ENCODE measurements around the gene KLHL22.
"Not testable (repeated sequence)": the region's sequence is repeated elsewhere in the genome, so short reads cannot be mapped to it uniquely, and the experiment has no call there.

Gene KLHL22

GRCh38 chr22:20510811-20511577 is 15.4 kb upstream of the KLHL22 start:
- Histone ChIP-seq H3K27me3 (no peaks in the 10 kb centered on the region), H4K20me1 (peaks cover 66 to 82% (median 72%) of the 10 kb centered on the region in 11 experiments), H3K27ac (no peak overlapping the region; a peak in 1 of 22 replicates), H3K4me3 (no peak overlapping the region), H3K36me3 (peaks cover 31 to 58% (median 53%) of the 10 kb centered on the region in 11 experiments), H3K9ac (peak overlapping the region in 2 of 11 experiments; percentile 19 to 95; a peak in 2 of 22 replicates), H3K9me3 (replicated peaks in 1 of 11) (no peaks in the 10 kb centered on the region), H3K4me2 (peak overlapping the region; percentile 98 to 100 (median 99)), H3K4me1 (peaks cover 32 to 67% (median 46%) of the 10 kb centered on the region in 10 experiments)
- TF ChIP-seq Cebpa-rat (IDR thresholded peaks at IDR 0.05) = no peak

DNA sequence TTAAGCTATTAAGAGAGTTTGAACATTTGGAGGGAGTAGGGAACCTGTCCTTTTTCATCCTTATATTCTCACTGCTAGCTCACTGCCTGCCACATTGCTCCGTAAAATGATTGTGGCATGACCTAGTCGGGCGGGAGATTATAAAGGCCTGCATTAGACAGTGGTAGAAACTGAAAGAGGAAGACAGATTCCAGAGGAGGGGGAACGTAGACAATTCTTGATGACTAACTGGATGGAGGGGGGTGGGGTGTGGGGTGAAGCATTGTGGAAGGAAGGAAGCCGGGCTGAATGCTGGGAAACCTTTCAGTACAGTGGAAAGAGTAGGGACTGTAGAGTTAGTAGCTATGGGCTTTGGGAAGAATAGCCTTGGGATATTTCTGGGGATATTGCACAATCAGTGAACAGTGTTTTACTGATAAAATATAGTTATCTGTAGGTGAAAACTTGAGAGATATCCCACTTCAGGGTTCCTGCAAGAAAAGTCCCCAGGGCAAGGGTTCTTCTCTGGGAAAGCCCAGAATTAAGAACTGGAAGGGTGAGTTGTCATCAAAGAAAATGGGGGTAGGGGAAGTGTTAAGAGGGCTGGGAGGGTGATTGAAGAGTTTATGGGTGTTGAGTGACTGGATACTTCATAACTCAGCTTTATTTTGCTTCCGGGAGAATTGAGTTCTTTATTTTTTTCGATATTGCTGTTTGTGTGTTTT is 13.9 kb upstream of the KLHL22 start:
- Histone ChIP-seq H3K4me1 (peaks cover 32 to 58% (median 41%) of the 10 kb centered on the region in 10 experiments), H3K4me2 (peak overlapping the region; percentile 98 to 100 (median 99)), H3K27me3 (no peaks in the 10 kb centered on the region), H4K20me1 (peaks cover 51 to 67% (median 57%) of the 10 kb centered on the region in 11 experiments), H3K4me3 (peak overlapping the region; percentile 82 to 97 (median 92)), H3K27ac (peak overlapping the region; percentile 42 to 99 (median 96); a peak in 21 of 22 replicates), H3K9me3 (replicated peaks in 1 of 11) (no peaks in the 10 kb centered on the region), H3K9ac (peak overlapping the region; percentile 93 to 99 (median 97)), H3K36me3 (peaks cover 27 to 47% (median 41%) of the 10 kb centered on the region in 11 experiments)
- peak in 5 of 11 experiments; percentile 26 to 89 (median 46); a peak in 7 of 22 replicates for TF ChIP-seq Cebpa-rat (IDR thresholded peaks at IDR 0.05)

GRCh38 chr22:20508815-20509271 is 13.2 kb upstream of the KLHL22 start:
- peak overlapping the region; percentile 42 to 99 (median 96); a peak in 21 of 22 replicates for H3K27ac ChIP-seq

DNA sequence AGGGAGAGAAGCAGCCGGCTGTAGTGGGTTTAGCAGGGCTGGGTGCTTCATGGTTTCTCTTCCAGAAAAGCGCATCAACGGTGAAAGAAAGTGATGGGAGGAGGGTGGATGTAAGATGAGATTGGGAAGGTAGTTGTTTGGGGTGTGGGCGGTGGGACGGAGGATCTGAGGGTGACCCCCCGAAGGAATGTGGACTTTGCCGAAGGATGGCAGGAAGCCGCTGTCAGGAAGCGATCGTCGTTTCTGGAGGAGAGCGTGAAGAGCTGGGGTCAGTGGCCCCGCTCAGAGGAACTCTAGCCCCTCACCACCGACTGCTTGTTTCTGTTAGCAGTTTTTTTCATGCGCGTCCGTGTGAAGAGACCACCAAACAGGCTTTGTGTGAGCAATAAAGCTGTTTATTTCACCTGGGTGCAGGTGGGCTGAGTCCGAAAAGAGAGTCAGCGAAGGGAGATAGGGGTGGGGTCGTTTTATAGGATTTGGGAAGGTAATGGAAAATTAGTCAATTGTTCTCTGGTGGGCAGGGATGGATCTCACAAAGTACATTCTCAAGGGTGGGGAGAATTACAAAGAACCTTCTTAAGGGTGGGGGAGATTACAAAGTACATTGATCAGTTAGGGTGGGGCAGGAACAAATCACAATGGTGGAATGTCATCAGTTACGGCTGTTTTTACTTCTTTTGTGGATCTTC is 12.6 kb upstream of the KLHL22 start:
- Histone ChIP-seq H4K20me1 (peaks cover 38 to 54% (median 44%) of the 10 kb centered on the region in 11 experiments), H3K4me2 (peak overlapping the region; percentile 98 to 100 (median 99)), H3K4me3 (peak overlapping the region; percentile 82 to 97 (median 92)), H3K9ac (peak overlapping the region; percentile 93 to 99 (median 97)), H3K4me1 (peaks cover 27 to 45% (median 40%) of the 10 kb centered on the region in 10 experiments), H3K27ac (peak overlapping the region; percentile 93 to 99 (median 96)), H3K36me3 (peaks cover 14 to 34% (median 28%) of the 10 kb centered on the region in 11 experiments; a peak in 20 of 22 replicates)
- not testable (repeated sequence) for H3K27me3 ChIP-seq; H3K9me3 ChIP-seq (replicated peaks in 1 of 11)

More at GRCh38 chr22:20508815-20509271, 13.2 kb upstream of the KLHL22 start:
- Histone ChIP-seq H4K20me1 (peaks cover 44 to 60% (median 50%) of the 10 kb centered on the region in 11 experiments), H3K4me1 (peaks cover 32 to 51% (median 41%) of the 10 kb centered on the region in 10 experiments), H3K9me3 (replicated peaks in 1 of 11) (no peaks in the 10 kb centered on the region), H3K4me3 (peak overlapping the region; percentile 82 to 97 (median 92)), H3K27me3 (no peaks in the 10 kb centered on the region), H3K9ac (peak overlapping the region; percentile 93 to 99 (median 97)), H3K36me3 (peaks cover 20 to 40% (median 34%) of the 10 kb centered on the region in 11 experiments), H3K4me2 (peak overlapping the region; percentile 98 to 100 (median 99))
- no peak for TF ChIP-seq Cebpa-rat (IDR thresholded peaks at IDR 0.05)

GRCh38 chr22:20507253-20508066 is 11.9 kb upstream of the KLHL22 start, which contains the start of gene MED15:
MED15 (plus strand) TSS chr22:20507610; CDS start chr22:20507679, 69 bp downstream.
- Histone ChIP-seq H3K4me3 (peak within 1 kb of the TSS; percentile 82 to 97 (median 92)), H3K27ac (peak within 1 kb of the TSS; percentile 93 to 99 (median 96)), H4K20me1 (peaks cover 30 to 47% (median 37%) of the 10 kb centered on the region in 11 experiments), H3K27me3 (no peaks in the 10 kb centered on the region), H3K4me2 (peak within 1 kb of the TSS; percentile 98 to 100 (median 99)), H3K36me3 (peaks cover 14 to 26% (median 23%) of the 10 kb centered on the region in 11 experiments; a peak in 18 of 22 replicates), H3K9ac (peak within 1 kb of the TSS; percentile 93 to 99 (median 97)), H3K4me1 (peaks cover 26 to 42% (median 38%) of the 10 kb centered on the region in 10 experiments), H3K9me3 (replicated peaks in 1 of 11) (no peaks in the 10 kb centered on the region)
- TF ChIP-seq Cebpa-rat (IDR thresholded peaks at IDR 0.05) = no peak

DNA sequence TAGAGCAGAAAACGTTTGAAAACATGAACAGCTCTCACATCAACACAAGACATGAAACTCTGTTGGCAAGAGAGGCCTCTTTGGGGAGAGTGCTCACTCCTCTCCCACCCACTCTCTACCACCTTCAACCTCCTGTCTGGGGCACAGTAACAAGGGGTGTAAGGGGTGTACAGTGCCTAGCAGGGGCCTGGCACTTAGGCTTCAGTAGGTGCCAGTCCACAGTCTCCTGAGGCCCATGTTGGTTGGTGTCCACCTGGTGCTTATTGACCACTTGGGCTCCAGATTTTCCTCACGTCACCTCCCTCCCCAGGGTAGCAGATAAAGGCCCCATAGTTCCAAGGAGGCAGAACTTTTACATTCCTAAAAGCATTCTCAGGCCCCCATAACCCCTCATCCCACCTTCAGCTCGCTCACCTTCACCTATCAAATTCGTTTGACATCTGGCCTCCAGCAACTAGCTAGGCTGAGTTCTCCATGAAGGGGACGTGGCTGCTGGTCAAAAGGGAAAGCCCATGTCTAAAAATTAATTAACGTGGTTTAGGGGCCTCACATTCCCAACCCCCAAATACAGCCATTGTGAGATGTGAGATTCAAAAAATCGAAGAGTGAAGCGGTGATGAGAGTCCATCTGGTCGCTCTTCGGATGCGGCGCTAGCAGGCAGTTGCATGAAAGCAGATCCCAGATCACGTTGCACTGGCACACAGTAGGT is 11.1 kb upstream of the KLHL22 start:
- Histone ChIP-seq H3K4me2 (peak overlapping the region; percentile 92 to 100 (median 99)), H3K9me3 (replicated peaks in 1 of 11) (no peaks in the 10 kb centered on the region), H4K20me1 (peaks cover 23 to 39% (median 29%) of the 10 kb centered on the region in 11 experiments), H3K4me1 (peaks cover 26 to 37% (median 35%) of the 10 kb centered on the region in 10 experiments), H3K36me3 (peaks cover 13 to 20% (median 18%) of the 10 kb centered on the region in 11 experiments; a peak in 18 of 22 replicates), H3K27ac (peak overlapping the region in 3 of 11 experiments; percentile 97 to 99 (median 97); a peak in 4 of 22 replicates), H3K4me3 (peak overlapping the region; percentile 82 to 97 (median 92)), H3K27me3 (no peaks in the 10 kb centered on the region), H3K9ac (peak overlapping the region in 10 of 11 experiments; percentile 93 to 99 (median 96); a peak in 19 of 22 replicates)
- no peak for TF ChIP-seq Cebpa-rat (IDR thresholded peaks at IDR 0.05)

- H3K4me3 ChIP-seq; H3K9me3 ChIP-seq (replicated peaks in 1 of 11); H3K4me2 ChIP-seq; H3K9ac ChIP-seq; H3K27ac ChIP-seq; H3K27me3 ChIP-seq: not testable (repeated sequence)
- peaks cover 0 to 20% (median 0%) of the 10 kb centered on the region in 11 experiments; a peak in 4 of 22 replicates for H3K36me3 ChIP-seq
- peaks cover 5 to 15% (median 13%) of the 10 kb centered on the region in 10 experiments; a peak in 17 of 20 replicates for H3K4me1 ChIP-seq
- peaks cover 0 to 16% (median 6%) of the 10 kb centered on the region in 11 experiments; a peak in 14 of 22 replicates for H4K20me1 ChIP-seq
These were observed 8.8 kb upstream of the KLHL22 start for GRCh38 chr22:20504293-20504922.

All from BLaER1 treated with 17β-estradiol and CSF1 and Interleukin-3, amounts not matched to agents 10 nM and 100 nM (cell line).